ENCODE results near the gene CACHD1.

The CACHD1 gene

DNA sequence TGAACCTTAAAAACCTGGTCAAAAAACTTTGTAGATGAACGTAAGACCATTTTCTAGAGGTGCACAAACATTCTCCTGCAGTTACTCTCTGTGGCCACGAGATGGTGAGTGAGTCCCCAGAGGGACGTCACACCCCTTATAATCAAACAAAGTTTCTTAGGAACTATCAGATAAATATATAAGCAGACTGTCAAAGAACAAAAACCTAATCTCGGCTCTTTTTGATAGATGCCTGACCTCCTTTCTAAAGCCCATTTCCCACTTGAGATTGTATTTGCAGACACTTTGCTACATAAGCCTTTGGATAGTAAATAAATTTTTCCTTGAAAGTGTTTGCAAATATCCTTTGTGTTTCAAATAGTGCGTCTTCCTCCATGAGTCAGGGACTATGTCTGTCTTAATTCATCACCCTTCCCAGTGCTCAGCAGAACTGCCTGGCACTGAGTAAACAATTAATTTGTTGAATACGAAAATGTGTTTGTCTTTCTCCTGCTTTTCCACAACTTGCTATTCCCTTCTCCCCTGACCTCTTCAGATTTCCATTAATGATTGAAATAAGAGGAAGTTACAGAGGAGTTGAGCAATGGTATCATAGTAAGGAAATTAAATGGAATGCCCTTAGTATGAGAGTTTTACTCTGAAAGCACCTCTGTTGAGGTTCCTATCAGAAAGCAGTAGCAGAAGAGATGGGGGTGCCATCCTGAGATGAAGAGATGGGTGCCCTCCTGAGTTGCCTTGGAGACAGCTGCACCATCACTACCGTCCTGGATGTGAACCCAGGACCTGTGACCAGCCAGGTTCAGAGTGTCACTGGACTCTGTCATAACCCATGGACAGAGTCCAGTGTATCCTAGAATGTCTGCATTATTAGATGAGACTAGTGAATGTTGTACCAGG is 217.1 kb downstream of the CACHD1 start:
- H3K4me3 ChIP-seq (ENCODE audit: low read depth, low read length) = no peak overlapping the region
- no peaks in the 10 kb centered on the region for H3K9me3 ChIP-seq (ENCODE audit: severe bottlenecking)
- peaks cover 14% of the 10 kb centered on the region; the same call in 1 of the 2 replicates for H3K36me3 ChIP-seq
- TF ChIP-seq, protein P1, sequence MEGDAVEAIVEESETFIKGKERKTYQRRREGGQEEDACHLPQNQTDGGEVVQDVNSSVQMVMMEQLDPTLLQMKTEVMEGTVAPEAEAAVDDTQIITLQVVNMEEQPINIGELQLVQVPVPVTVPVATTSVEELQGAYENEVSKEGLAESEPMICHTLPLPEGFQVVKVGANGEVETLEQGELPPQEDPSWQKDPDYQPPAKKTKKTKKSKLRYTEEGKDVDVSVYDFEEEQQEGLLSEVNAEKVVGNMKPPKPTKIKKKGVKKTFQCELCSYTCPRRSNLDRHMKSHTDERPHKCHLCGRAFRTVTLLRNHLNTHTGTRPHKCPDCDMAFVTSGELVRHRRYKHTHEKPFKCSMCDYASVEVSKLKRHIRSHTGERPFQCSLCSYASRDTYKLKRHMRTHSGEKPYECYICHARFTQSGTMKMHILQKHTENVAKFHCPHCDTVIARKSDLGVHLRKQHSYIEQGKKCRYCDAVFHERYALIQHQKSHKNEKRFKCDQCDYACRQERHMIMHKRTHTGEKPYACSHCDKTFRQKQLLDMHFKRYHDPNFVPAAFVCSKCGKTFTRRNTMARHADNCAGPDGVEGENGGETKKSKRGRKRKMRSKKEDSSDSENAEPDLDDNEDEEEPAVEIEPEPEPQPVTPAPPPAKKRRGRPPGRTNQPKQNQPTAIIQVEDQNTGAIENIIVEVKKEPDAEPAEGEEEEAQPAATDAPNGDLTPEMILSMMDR (IDR thresholded peaks at IDR 0.05; ENCODE audit: low read depth, low read length) = peak; percentile 62
- peak; percentile 16 for DNase-seq
- no peaks in the 10 kb centered on the region for H3K27me3 ChIP-seq (ENCODE audit: insufficient read depth, low read depth, severe bottlenecking)
- no peak overlapping the region for H3K27ac ChIP-seq

DNA sequence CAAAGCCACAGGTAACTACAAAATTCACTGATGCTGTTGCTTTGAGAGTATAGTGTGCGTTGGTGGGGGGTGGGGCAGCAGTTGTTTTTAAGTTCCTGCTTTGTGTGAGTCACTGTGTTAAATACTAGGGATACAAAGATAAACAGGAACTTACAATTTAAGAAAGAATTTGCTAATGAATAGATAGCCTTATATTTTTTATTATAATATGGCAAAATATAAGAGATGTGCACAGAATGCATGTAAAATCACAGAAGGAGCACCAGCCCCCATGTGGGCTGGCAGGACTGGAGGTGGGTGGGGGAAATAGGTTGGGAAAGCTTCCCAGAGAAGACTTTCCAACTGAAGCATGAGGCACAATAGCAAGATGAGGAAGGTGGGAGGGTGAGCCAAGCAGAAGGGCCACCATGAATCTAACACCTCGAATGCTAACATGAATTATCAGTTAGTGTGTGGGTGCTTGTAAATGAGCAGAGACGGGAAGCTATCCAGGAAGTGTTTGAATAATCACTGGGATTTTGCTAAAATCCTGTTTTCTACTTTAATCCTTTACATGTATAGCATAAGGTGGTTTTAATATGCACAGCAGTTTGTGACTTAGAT is 217.9 kb downstream of the CACHD1 start:
- H3K4me3 ChIP-seq (ENCODE audit: low read depth, low read length) = no peak overlapping the region
- no peaks in the 10 kb centered on the region for H3K9me3 ChIP-seq (ENCODE audit: severe bottlenecking)
- no peak overlapping the region for H3K27ac ChIP-seq
- H3K27me3 ChIP-seq (ENCODE audit: insufficient read depth, low read depth, severe bottlenecking) = no peaks in the 10 kb centered on the region
- peaks cover 8% of the 10 kb centered on the region; the same call in 1 of the 2 replicates for H3K36me3 ChIP-seq
- DNase-seq = no peak
- TF ChIP-seq, protein P1 (IDR thresholded peaks at IDR 0.05; ENCODE audit: low read depth, low read length) = no peak

DNA sequence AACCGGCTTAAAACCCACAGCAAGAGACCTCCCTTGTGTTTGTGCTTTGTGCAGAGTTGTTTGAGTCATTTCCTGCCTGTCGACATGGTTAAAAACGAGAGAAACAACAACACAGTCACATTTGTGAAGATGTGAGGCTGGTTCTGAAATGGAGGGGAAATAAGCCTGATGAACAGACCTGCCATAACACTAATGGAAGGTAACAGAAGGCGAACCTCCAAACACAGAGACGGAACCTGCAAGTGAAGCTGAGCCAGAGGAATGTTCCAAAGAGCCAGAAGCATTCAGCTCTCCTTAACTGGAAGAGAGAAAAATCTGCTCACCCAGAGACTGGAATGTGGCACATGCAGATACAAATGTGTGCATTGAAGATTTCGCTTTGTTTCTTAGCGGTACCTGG is 221.7 kb downstream of the CACHD1 start:
- DNase-seq = no peak
- H3K27ac ChIP-seq = no peak overlapping the region

DNA sequence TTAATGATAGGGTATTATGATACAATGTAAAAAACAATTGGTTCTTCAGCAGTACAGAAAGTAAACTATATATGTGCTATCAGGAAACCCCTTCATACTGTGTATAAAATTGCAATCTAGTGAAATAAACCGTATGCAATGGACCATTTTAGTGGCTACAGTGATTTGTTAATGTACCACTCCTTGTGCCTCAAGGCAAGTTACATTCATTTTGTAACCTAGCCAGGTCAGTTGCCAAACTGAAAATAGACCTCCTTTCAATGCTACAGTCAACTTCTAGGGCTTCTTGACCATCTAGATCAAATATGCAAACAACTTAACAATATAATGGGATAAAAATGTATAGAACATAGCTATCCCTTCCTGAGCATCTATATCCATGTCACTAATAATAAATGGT is 223.0 kb downstream of the CACHD1 start:
- H3K9me3 ChIP-seq (ENCODE audit: severe bottlenecking) = no peaks in the 10 kb centered on the region
- H3K4me3 ChIP-seq (ENCODE audit: low read depth, low read length) = no peak overlapping the region
- DNase-seq = no peak
- peaks cover 4% of the 10 kb centered on the region; the same call in 1 of the 2 replicates for H3K36me3 ChIP-seq
- no peaks in the 10 kb centered on the region for H3K27me3 ChIP-seq (ENCODE audit: insufficient read depth, low read depth, severe bottlenecking)
- TF ChIP-seq, protein P1 (IDR thresholded peaks at IDR 0.05; ENCODE audit: low read depth, low read length) = no peak
- no peak overlapping the region for H3K27ac ChIP-seq

More for the DNA sequence above, 221.7 kb downstream of the CACHD1 start:
- no peaks in the 10 kb centered on the region for H3K9me3 ChIP-seq (ENCODE audit: severe bottlenecking)
- TF ChIP-seq, protein P1 (IDR thresholded peaks at IDR 0.05; ENCODE audit: low read depth, low read length) = no peak
- no peaks in the 10 kb centered on the region for H3K27me3 ChIP-seq (ENCODE audit: insufficient read depth, low read depth, severe bottlenecking)
- peaks cover 4% of the 10 kb centered on the region; the same call in 1 of the 2 replicates for H3K36me3 ChIP-seq
- no peak overlapping the region for H3K4me3 ChIP-seq (ENCODE audit: low read depth, low read length)

DNA sequence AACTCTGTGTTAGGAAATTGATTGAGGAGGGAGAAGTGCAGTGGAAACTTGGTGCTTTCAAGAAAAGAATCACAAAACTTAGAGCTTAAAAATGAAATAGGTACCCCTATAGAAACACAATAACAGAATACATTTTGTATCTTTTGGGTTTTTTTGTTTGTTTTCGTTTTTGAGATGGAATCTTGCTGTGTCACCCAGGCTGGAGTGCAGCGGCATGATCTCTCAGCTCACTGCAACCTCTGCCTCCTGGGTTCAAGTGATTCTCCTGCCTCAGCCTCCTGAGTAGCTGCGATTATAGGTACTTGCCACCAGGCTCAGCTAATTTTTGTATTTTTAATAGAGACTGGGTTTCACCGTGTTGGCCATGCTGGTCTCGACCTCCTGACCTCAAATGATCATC is 223.5 kb downstream of the CACHD1 start:
- Histone ChIP-seq H3K27ac (no peak overlapping the region), H3K4me3 (ENCODE audit: low read depth, low read length) (no peak overlapping the region), H3K27me3 (ENCODE audit: insufficient read depth, low read depth, severe bottlenecking) (no peaks in the 10 kb centered on the region), H3K36me3 (peaks cover 4% of the 10 kb centered on the region; the same call in 1 of the 2 replicates), H3K9me3 (ENCODE audit: severe bottlenecking) (no peaks in the 10 kb centered on the region)
- TF ChIP-seq, protein P1 (IDR thresholded peaks at IDR 0.05; ENCODE audit: low read depth, low read length) = no peak
- no peak for DNase-seq
